H1 (cell line): ENCODE data around the gene MSTO1. TPM values are rescaled to one million over a fixed set of nuclear protein-coding genes. Genes with fewer than 3 reads are reported as not detected.
A peak's percentile ranks its signal among the peaks of the same experiment; 100 is the strongest.
"Not testable (repeated sequence)": the region's sequence is repeated elsewhere in the genome, so short reads cannot be mapped to it uniquely, and the experiment has no call there.

Experiments
- CTCF ChIA-PET: fragments of 300-600 bp; sonication (Branson Sonifier 250); formaldehyde crosslinking; loops from one replicate; lab custom pipeline; 2021; ENCODE audit not compliant: partially characterized antibody; lab: Charles Lee
- POLR2A ChIA-PET: fragments of 300-600 bp; sonication (Branson Sonifier 250); formaldehyde crosslinking; loops from one replicate; lab custom pipeline; 2021; ENCODE audit warnings: inconsistent platforms; ENCODE audit not compliant: partially characterized antibody; lab: Charles Lee
- DNase-seq, 2 experiments: peaks; one replicate each; pipeline versions ENCODE4 v3.0.0 to v3.0.0-alpha.2; 2010 to 2022; ENCODE audit warnings: low spot score in 2 of 2, low read depth in 1 of 2, mixed read lengths in 1 of 2
- FAIRE-seq: peaks from 2 replicates; lab custom pipeline; 2011; peaks lifted over from hg19 to GRCh38; lab: Jason Lieb, UNC
- H2AFZ ChIP-seq: 2 replicates; pipeline ENCODE4 v1.8.1; 2012; ENCODE audit warnings: low read length, inconsistent platforms
- H2AK5ac ChIP-seq: 2 replicates; pipeline ENCODE4 v1.6.1; 2013; ENCODE audit warnings: low read depth, low read length
- H2BK120ac ChIP-seq: replicated peaks from 2 replicates; pipeline ENCODE3; 2013; ENCODE audit warnings: low read depth, low read length, inconsistent platforms
- H2BK12ac ChIP-seq: 2 replicates; pipeline ENCODE4 v1.6.1; 2013; ENCODE audit warnings: low read depth, low read length
- H2BK15ac ChIP-seq: 2 replicates; pipeline ENCODE4 v1.6.1; 2013; ENCODE audit warnings: low read length
- H2BK20ac ChIP-seq: 2 replicates; pipeline ENCODE4 v1.6.1; 2013; ENCODE audit warnings: low read length
- H2BK5ac ChIP-seq: 2 replicates; pipeline ENCODE4 v1.6.1; 2013; ENCODE audit warnings: low read depth, low read length
- H3K14ac ChIP-seq: 2 replicates; pipeline ENCODE4 v1.6.1; 2013; ENCODE audit warnings: inconsistent platforms; ENCODE audit not compliant: insufficient read length
- H3K18ac ChIP-seq: 2 replicates; pipeline ENCODE4 v1.6.1; 2013; ENCODE audit warnings: low read length; ENCODE audit errors: extremely low read depth
- H3K23ac ChIP-seq: 2 replicates; pipeline ENCODE4 v1.6.1; 2013; ENCODE audit warnings: inconsistent platforms; ENCODE audit not compliant: insufficient read length
- H3K23me2 ChIP-seq: 2 replicates; pipeline ENCODE4 v1.6.1; 2013; ENCODE audit warnings: low read depth, low read length
- H3K27ac ChIP-seq: 2 replicates; pipeline ENCODE4 v1.6.1; 2011; ENCODE audit warnings: low read depth, low read length, inconsistent platforms
- H3K27me3 ChIP-seq, 4 experiments: replicated peaks in 1 of 4; 1 replicate in 1 of 4; 2 replicates in 3 of 4; pipeline versions ENCODE4 v1.6.1 to v1.8.1; 2011 to 2013; ENCODE audit warnings: low read length in 3 of 4, mild to moderate bottlenecking in 3 of 4, inconsistent platforms in 2 of 4, mixed read lengths in 2 of 4, moderate library complexity in 1 of 4; ENCODE audit not compliant: control insufficient read depth in 3 of 4, insufficient read depth in 3 of 4; ENCODE audit errors: extremely low read depth in 1 of 4
- H3K36me3 ChIP-seq, 4 experiments: 2 replicates each; pipeline versions ENCODE4 v1.6.1 to v1.8.1; 2011 to 2013; ENCODE audit warnings: mild to moderate bottlenecking in 4 of 4, low read length in 3 of 4, moderate library complexity in 2 of 4, control low read depth in 1 of 4, inconsistent platforms in 1 of 4; ENCODE audit not compliant: insufficient read depth in 4 of 4, control insufficient read depth in 2 of 4
- H3K4ac ChIP-seq: replicated peaks from 2 replicates; pipeline ENCODE3; 2013; ENCODE audit warnings: low read length, low read depth, mixed read lengths, inconsistent platforms; ENCODE audit not compliant: insufficient read length
- H3K4me1 ChIP-seq, 4 experiments: replicated peaks in 1 of 4; 1 replicate in 1 of 4; 2 replicates in 3 of 4; pipeline versions ENCODE4 v1.6.1 to v1.8.1; 2011 to 2013; ENCODE audit warnings: low read length in 3 of 4, inconsistent platforms in 2 of 4, mixed read lengths in 1 of 4; ENCODE audit not compliant: insufficient read depth in 4 of 4, control insufficient read depth in 3 of 4
- H3K4me2 ChIP-seq, 2 experiments: 2 replicates each; pipeline versions ENCODE4 v1.6.1 to v1.8.1; 2011 to 2013; ENCODE audit warnings: low read depth in 2 of 2, low read length in 2 of 2, control low read depth in 1 of 2, inconsistent platforms in 1 of 2, mild to moderate bottlenecking in 1 of 2; ENCODE audit not compliant: insufficient read depth in 1 of 2
- H3K4me3 ChIP-seq, 4 experiments: fragments of 200-600, 300-600 bp in 1 of 4; sonication (generic), shearing (Covaris generic), sonication (Bioruptor Twin) in 1 of 4; 2 replicates each; pipeline versions ENCODE4 v1.5.1 to v1.8.1; 2011 to 2016; ENCODE audit warnings: low read length in 4 of 4, low read depth in 3 of 4, control low read depth in 2 of 4, inconsistent platforms in 2 of 4, mild to moderate bottlenecking in 2 of 4, mixed read lengths in 1 of 4, moderate library complexity in 1 of 4; ENCODE audit not compliant: insufficient read depth in 2 of 4; ENCODE audit errors: extremely low read depth in 1 of 4
- H3K56ac ChIP-seq: replicated peaks from 2 replicates; pipeline ENCODE3; 2013; ENCODE audit warnings: low read depth, mild to moderate bottlenecking, mixed read lengths, low read length, inconsistent platforms; ENCODE audit not compliant: insufficient read length
- H3K79me1 ChIP-seq: 2 replicates; pipeline ENCODE4 v1.6.1; 2013; ENCODE audit warnings: low read depth, low read length, control low read depth
- H3K79me2 ChIP-seq, 2 experiments: 2 replicates each; pipeline versions ENCODE4 v1.6.1 to v1.8.1; 2012 to 2013; ENCODE audit warnings: low read length in 2 of 2, mild to moderate bottlenecking in 2 of 2, inconsistent platforms in 1 of 2; ENCODE audit not compliant: insufficient read depth in 2 of 2, control insufficient read depth in 1 of 2
- H3K9ac ChIP-seq, 4 experiments: replicated peaks in 1 of 4; 1 replicate in 1 of 4; 2 replicates in 3 of 4; pipeline versions ENCODE4 v1.6.1 to v1.8.1; 2011 to 2013; ENCODE audit warnings: low read depth in 3 of 4, low read length in 3 of 4, control low read depth in 2 of 4, mild to moderate bottlenecking in 2 of 4, moderate library complexity in 2 of 4, inconsistent platforms in 1 of 4; ENCODE audit errors: extremely low read depth in 1 of 4
- H3K9me3 ChIP-seq, 2 experiments: 2 replicates each; pipeline versions ENCODE4 v1.6.1 to v1.8.1; 2012 to 2013; ENCODE audit warnings: mild to moderate bottlenecking in 2 of 2, moderate library complexity in 2 of 2, control low read depth in 1 of 2, inconsistent platforms in 1 of 2, low read depth in 1 of 2, low read length in 1 of 2, mixed read lengths in 1 of 2; ENCODE audit not compliant: insufficient read depth in 2 of 2
- H4K20me1 ChIP-seq, 2 experiments: replicated peaks in 1 of 2; 2 replicates each; pipeline versions ENCODE3 to v1.8.1; 2011 to 2013; ENCODE audit warnings: inconsistent platforms in 2 of 2, low read length in 2 of 2, mild to moderate bottlenecking in 1 of 2; ENCODE audit not compliant: insufficient read depth in 2 of 2, control insufficient read depth in 1 of 2
- H4K5ac ChIP-seq: 2 replicates; pipeline ENCODE4 v1.6.1; 2013; ENCODE audit warnings: low read length, low read depth, mixed read lengths, inconsistent platforms; ENCODE audit not compliant: insufficient read length
- H4K8ac ChIP-seq: 2 replicates; pipeline ENCODE4 v1.8.0; 2013; ENCODE audit warnings: mild to moderate bottlenecking, moderate library complexity, low read length, inconsistent platforms; ENCODE audit not compliant: insufficient read depth; ENCODE audit errors: extremely low read depth
- H4K91ac ChIP-seq: replicated peaks from 2 replicates; pipeline ENCODE3; 2013; ENCODE audit warnings: low read length, mixed read lengths, inconsistent platforms; ENCODE audit not compliant: insufficient read length
- WGBS, 2 experiments: shearing (Covaris generic) in 1 of 2; methylation state at CpG; one replicate each; pipeline versions ENCODE4 v1.1.6 to v1.1.7; 2013 to 2015; ENCODE audit warnings: low lambda C conversion rate in 2 of 2, mixed read lengths in 2 of 2, inconsistent platforms in 1 of 2, low coverage in 1 of 2, missing lambda C conversion rate in 1 of 2; ENCODE audit not compliant: insufficient replicate concordance in 2 of 2, insufficient coverage in 1 of 2, insufficient read length in 1 of 2; ENCODE audit errors: extremely low coverage in 1 of 2, missing lambda C conversion rate in 1 of 2; 5-methylcytosine and 5-hydroxymethylcytosine counted together
- polyA plus RNA-seq, 7 experiments: library from polyadenylated mRNA; depleted of rRNA in 3 of 7; stranded (reverse) in 5 of 7; unstranded in 2 of 7; fragments of >200 nt in 5 of 7; fragments of 200-250 nt in 2 of 7; gene quantifications; 1 replicate in 5 of 7; 2 replicates in 1 of 7; 4 replicates in 1 of 7; pipeline versions ENCODE4 v1.2.1 to v1.2.3, GENCODE V29; 2011 to 2013; ENCODE audit warnings: missing spikeins in 2 of 7, mixed read lengths in 2 of 7
- total RNA-seq: library from RNA; stranded (reverse); fragmentation: NEBNext Ultra II Directional; extraction: Animal tissue kit (Norgen Biotek cat#: 25700); gene quantifications from 2 replicates; pipeline ENCODE4 v1.2.1, GENCODE V29; 2021

MSTO1 gene
- total and polyA plus RNA-seq, 2 of the 8 experiments (the other 6 are each of a cell fraction or from before 2014, with no cell fraction given), result 40.5 to 51.0 TPM

DNA sequence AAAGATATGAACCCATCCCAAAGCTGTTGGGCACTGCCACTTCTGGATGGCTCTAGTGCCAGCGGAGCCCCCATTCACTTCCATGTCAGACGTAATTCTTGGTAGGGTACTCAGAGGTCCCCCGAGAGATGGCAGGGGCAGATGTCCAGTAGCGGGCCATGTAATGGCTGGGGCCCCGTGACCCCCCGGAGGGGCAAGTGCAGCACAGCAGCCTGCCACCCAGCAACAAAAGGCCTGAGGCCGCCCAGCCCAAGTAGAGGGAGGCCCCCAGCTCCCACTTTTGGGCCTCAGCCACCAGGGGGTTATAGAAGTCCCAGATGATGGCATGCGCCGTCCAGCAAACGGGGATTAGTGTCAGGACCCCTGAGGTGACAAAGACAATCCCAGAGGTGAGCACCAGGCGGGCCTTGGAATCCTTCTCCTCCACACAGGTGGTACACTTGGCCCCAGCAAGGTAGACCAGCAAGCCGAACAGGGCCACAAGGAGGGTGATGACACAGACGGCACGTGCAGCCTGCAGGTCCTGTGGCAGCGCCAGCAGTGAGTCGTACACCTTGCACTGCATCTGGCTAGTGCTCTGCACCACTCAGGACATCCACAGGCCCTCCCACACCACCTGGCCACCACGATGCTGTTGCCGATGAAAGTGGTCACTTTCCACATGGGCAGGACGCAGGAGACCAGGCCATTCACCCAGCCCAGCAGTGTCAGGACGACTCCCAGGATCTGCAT, 19.3 kb upstream of the MSTO1 start:
- CTCF ChIA-PET, result interaction anchor here (0.7 to 5.2 kb wide), 4 partner anchors 8 to 415 kb away, joined by 3 to 22 read pairs (median 4); no protein-coding TSS in a partner anchor
- H4K8ac ChIP-seq, H2AFZ ChIP-seq, H2BK15ac ChIP-seq, H3K4me2 ChIP-seq, H3K9me3 ChIP-seq, H3K4ac ChIP-seq, H2AK5ac ChIP-seq, H3K4me3 ChIP-seq, H3K79me1 ChIP-seq, H3K27me3 ChIP-seq, H2BK120ac ChIP-seq, H3K18ac ChIP-seq, H3K56ac ChIP-seq, POLR2A ChIA-PET, H3K9ac ChIP-seq, H4K5ac ChIP-seq, FAIRE-seq, H4K20me1 ChIP-seq, H3K4me1 ChIP-seq, H3K23me2 ChIP-seq, H4K91ac ChIP-seq, H3K23ac ChIP-seq, H2BK20ac ChIP-seq, H3K14ac ChIP-seq, H3K36me3 ChIP-seq, H3K79me2 ChIP-seq, H3K27ac ChIP-seq: not testable (repeated sequence)
- Histone ChIP-seq H2BK12ac (peak overlapping the region; percentile 80; the same call in 1 of the 2 replicates), H2BK5ac (peak overlapping the region; percentile 75; the same call in 1 of the 2 replicates)
- peak in 1 of 2 experiments; percentile 49 for DNase-seq
- 90% methylated on average over 17 of the region's 20 CpGs; no CpG with 5 or more reads in 1 of the 2 experiments for WGBS, 2 experiments
